Neural cell (in vitro differentiated cells): ENCODE data around the gene INSIG2. TPM values are rescaled to one million over a fixed set of nuclear protein-coding genes. Genes with fewer than 3 reads are reported as not detected.

Experiments used
- H2AFZ ChIP-seq: fragments of 200-600, 300-800 bp; sonication (generic), shearing (Covaris generic); 2 replicates; pipeline ENCODE4 v1.6.0; 2014; ENCODE audit warnings: low read depth, mild to moderate bottlenecking, antibody characterized with exemption, low read length, moderate library complexity
- H3F3A ChIP-seq: fragments of 200-600 bp; shearing (Covaris generic); 2 replicates; pipeline ENCODE4 v1.6.1; 2016; ENCODE audit warnings: mild to moderate bottlenecking, moderate library complexity, mixed read lengths, antibody characterized with exemption, low read length; ENCODE audit not compliant: insufficient read depth, poor library complexity, severe bottlenecking
- H3K27ac ChIP-seq: fragments of 200-600, 300-800 bp; sonication (generic), shearing (Covaris generic); 2 replicates; pipeline ENCODE4 v1.5.1; 2014; ENCODE audit warnings: mild to moderate bottlenecking, low read length, moderate library complexity
- H3K27me3 ChIP-seq: fragments of 300-800, 200-600 bp; sonication (generic), shearing (Covaris generic); 2 replicates; pipeline ENCODE4 v1.6.0; 2014; ENCODE audit warnings: mild to moderate bottlenecking, low read depth, low read length, moderate library complexity; ENCODE audit not compliant: insufficient read depth
- H3K36me3 ChIP-seq: fragments of 300-800, 200-600 bp; sonication (generic), shearing (Covaris generic); 2 replicates; pipeline ENCODE4 v1.5.1; 2014; ENCODE audit warnings: mild to moderate bottlenecking, antibody characterized with exemption, low read length, moderate library complexity; ENCODE audit not compliant: insufficient read depth
- H3K4me2 ChIP-seq: fragments of 300-800, 200-600 bp; sonication (generic), shearing (Covaris generic); 2 replicates; pipeline ENCODE4 v1.6.0; 2014; ENCODE audit warnings: mild to moderate bottlenecking, low read length
- H3K4me3 ChIP-seq: fragments of 300-800, 200-600 bp; sonication (generic), shearing (Covaris generic); 2 replicates; pipeline ENCODE4 v1.5.1; 2014; ENCODE audit warnings: mild to moderate bottlenecking, low read length, moderate library complexity
- H3K79me2 ChIP-seq: fragments of 200-600 bp; shearing (Covaris generic); replicated peaks from 2 replicates; pipeline ENCODE4 v1.6.0; 2014; ENCODE audit warnings: mild to moderate bottlenecking, low read length, moderate library complexity; ENCODE audit not compliant: insufficient read depth
- H3K9ac ChIP-seq: fragments of 300-800, 200-600 bp; sonication (generic), shearing (Covaris generic); 2 replicates; pipeline ENCODE4 v1.6.1; 2016; ENCODE audit warnings: mild to moderate bottlenecking, low read length, mixed read lengths
- H3K9me2 ChIP-seq: fragments of 200-600 bp; shearing (Covaris generic); 2 replicates; pipeline ENCODE4 v1.6.1; 2016; ENCODE audit warnings: mild to moderate bottlenecking, low read length, mixed read lengths; ENCODE audit not compliant: insufficient read depth
- H3K9me3 ChIP-seq: fragments of 200-600, 300-800 bp; sonication (generic), shearing (Covaris generic); 2 replicates; pipeline ENCODE4 v1.6.1; 2016; ENCODE audit warnings: mild to moderate bottlenecking, mixed run types, low read length, moderate library complexity, mixed read lengths
- H4K20me1 ChIP-seq: fragments of 200-600 bp; shearing (Covaris generic); 2 replicates; pipeline ENCODE4 v1.6.1; 2016; ENCODE audit warnings: mild to moderate bottlenecking, mixed run types; ENCODE audit not compliant: insufficient read depth
- CTCF ChIP-seq: fragments of 450-650 bp; IDR thresholded peaks from 2 replicates; pipeline ENCODE4 v1.5.1; 2014; ENCODE audit warnings: antibody characterized with exemption, mild to moderate bottlenecking, moderate library complexity; ENCODE audit not compliant: poor library complexity, severe bottlenecking
- EP300 ChIP-seq: fragments of 450-650 bp; conservative IDR thresholded peaks from 2 replicates; pipeline ENCODE4 v1.6.1; 2014; ENCODE audit warnings: antibody characterized with exemption, mild to moderate bottlenecking, moderate library complexity; ENCODE audit not compliant: poor library complexity, severe bottlenecking
- EZH2 ChIP-seq: fragments of 200-600, 300-800 bp; shearing (Covaris generic), sonication (generic); IDR thresholded peaks from 2 replicates; pipeline ENCODE4 v1.6.1; 2014; ENCODE audit warnings: antibody characterized with exemption, low read length, borderline replicate concordance, mild to moderate bottlenecking; ENCODE audit not compliant: insufficient read depth, poor library complexity, severe bottlenecking
- MXI1 ChIP-seq: fragments of 450-650 bp; conservative IDR thresholded peaks from 2 replicates; pipeline ENCODE4 v1.6.1; 2014; ENCODE audit warnings: antibody characterized with exemption, mild to moderate bottlenecking; ENCODE audit not compliant: poor library complexity, severe bottlenecking
- POLR2AphosphoS5 ChIP-seq: IDR thresholded peaks from 2 replicates; pipeline ENCODE4 v1.6.1; 2012
- RAD21 ChIP-seq: fragments of 450-650 bp; conservative IDR thresholded peaks from 2 replicates; pipeline ENCODE4 v1.6.1; 2014; ENCODE audit warnings: antibody characterized with exemption, mild to moderate bottlenecking, moderate library complexity
- REST ChIP-seq: IDR thresholded peaks from 2 replicates; pipeline ENCODE4 v1.6.1; 2012; ENCODE audit warnings: borderline replicate concordance
- SMC3 ChIP-seq: fragments of 450-650 bp; conservative IDR thresholded peaks from 2 replicates; pipeline ENCODE4 v1.6.1; 2014; ENCODE audit warnings: antibody characterized with exemption, mild to moderate bottlenecking, moderate library complexity; ENCODE audit not compliant: poor library complexity
- TAF1 ChIP-seq: IDR thresholded peaks from 2 replicates; pipeline ENCODE4 v1.6.1; 2012; ENCODE audit warnings: low read depth
- polyA plus RNA-seq: library from polyadenylated mRNA; depleted of rRNA; stranded (reverse); fragments of >200 nt; gene quantifications from 2 replicates; pipeline ENCODE4 v1.2.3, GENCODE V29; 2014

The INSIG2 gene
- polyA plus RNA-seq, 1 donor from 2014 or later: 30.3 TPM

DNA sequence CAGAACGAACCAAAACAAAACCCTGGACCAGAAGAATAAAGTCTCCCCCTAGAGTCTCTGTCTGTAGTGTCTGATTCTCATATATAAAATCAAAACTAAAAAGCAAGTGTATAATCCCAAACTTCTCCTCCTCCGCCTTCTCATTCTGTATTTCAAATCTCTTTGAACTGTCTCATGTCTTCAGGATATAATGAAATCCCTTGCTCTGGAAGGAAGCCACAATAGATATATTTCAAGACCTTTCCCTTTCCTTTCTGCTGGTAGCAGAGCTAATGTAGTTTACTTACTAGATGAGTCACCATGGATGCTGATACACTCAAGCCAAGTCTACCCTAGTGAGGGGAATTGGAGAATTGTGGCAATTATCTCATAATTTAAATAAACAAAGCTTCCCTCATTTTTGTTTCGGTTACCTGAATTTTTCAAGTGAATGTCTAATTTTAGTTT, 40.9 kb upstream of the INSIG2 start:
- no peak overlapping the region for H3K4me2 ChIP-seq

GRCh38 chr2:118048401-118048800, 39.9 kb upstream of the INSIG2 start:
- Histone ChIP-seq H3K79me2 (no peaks in the 10 kb centered on the region), H3K9ac (no peak overlapping the region), H3K4me3 (no peak overlapping the region), H3K9me3 (no peaks in the 10 kb centered on the region), H4K20me1 (no peaks in the 10 kb centered on the region), H2AFZ (no peak overlapping the region), H3K4me2 (no peak overlapping the region), H3K9me2 (no peaks in the 10 kb centered on the region), H3F3A (no peaks in the 10 kb centered on the region), H3K27ac (no peak overlapping the region), H3K36me3 (no peaks in the 10 kb centered on the region), H3K27me3 (peaks cover 3% of the 10 kb centered on the region)
- no peak for TF ChIP-seq EZH2
- TF ChIP-seq EP300: no peak
- TF ChIP-seq SMC3: no peak
- no peak for TF ChIP-seq CTCF
- no peak for TF ChIP-seq RAD21
- TF ChIP-seq MXI1: no peak
- TF ChIP-seq POLR2AphosphoS5: no peak
- no peak for TF ChIP-seq REST
- TF ChIP-seq TAF1: no peak

More for the DNA sequence above, 40.9 kb upstream of the INSIG2 start:
- H3F3A ChIP-seq: no peaks in the 10 kb centered on the region
- no peak overlapping the region for H3K27ac ChIP-seq
- H3K9me3 ChIP-seq: no peaks in the 10 kb centered on the region
- peaks cover 4% of the 10 kb centered on the region for H3K27me3 ChIP-seq
- no peak overlapping the region for H3K9ac ChIP-seq
- H3K4me3 ChIP-seq: no peak overlapping the region
- H4K20me1 ChIP-seq: no peaks in the 10 kb centered on the region
- TF ChIP-seq REST (no peak), RAD21 (no peak), SMC3 (no peak)
- no peaks in the 10 kb centered on the region for H3K36me3 ChIP-seq
- no peaks in the 10 kb centered on the region for H3K9me2 ChIP-seq
- no peaks in the 10 kb centered on the region for H3K79me2 ChIP-seq
- H2AFZ ChIP-seq: no peak overlapping the region
